Measurements from ENCODE around the gene TIAM2.

TIAM2 gene

DNA sequence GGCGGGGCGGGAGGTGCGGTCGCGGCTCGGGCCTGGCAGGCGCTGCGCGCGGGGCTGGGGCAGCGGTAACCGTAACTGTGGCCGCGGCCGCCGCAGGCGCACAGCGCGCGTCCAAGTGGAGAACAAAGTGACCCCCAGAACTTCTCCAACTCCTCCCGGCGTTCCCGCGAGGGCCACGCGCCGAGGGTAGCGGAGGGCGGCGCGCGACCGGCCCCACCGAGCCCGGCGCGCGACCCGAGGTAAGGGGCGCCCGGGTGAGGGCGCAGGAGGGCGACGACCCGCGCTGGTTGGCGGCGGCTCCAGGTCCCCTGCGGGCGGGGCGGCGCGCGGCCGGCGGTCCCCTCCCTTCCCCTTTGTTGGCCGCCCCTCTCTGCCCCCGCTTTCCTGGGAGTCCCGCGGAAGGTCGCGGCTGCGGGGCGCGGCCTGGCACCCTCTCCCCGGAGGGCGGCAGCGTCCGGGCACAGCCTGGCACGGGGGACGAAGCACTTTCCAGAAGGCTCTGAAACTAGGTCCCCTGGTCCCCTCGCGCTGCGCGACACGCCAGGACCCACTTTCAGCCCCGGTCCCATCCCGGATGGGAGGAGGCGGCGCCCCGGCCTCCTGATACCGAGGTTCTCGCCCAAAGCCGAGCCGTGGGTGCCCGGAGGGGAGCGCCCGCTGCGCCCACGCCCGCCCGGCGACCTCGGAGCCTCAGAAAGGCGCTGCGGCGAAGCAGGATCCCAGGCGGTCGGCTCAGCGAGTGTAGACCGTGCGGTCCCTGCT, at the start of gene TIAM2:
Gene TIAM2, plus strand, starts transcription at position 62 of the 762 bp plus-strand sequence. CDS start 133,909 bp downstream, outside the sequence.
- H3K36me3 ChIP-seq (ENCODE audit: control insufficient read depth in 5 of 5, insufficient read depth in 5 of 5, low read length in 5 of 5) = no peaks in the 10 kb centered on the region
- peaks cover 8 to 27% (median 10%) of the 10 kb centered on the region in 5 donors for H3K27me3 ChIP-seq (ENCODE audit: control insufficient read depth in 5 of 5, insufficient read depth in 4 of 5, low read length in 5 of 5)
- H3K9ac ChIP-seq (ENCODE audit: low read length in 5 of 5) = peak within 1 kb of the TSS in 1 of 5 donors; percentile 39
- no peaks in the 10 kb centered on the region for H3K9me3 ChIP-seq (ENCODE audit: control insufficient read depth in 5 of 5, low read length in 5 of 5)
- peaks cover 0 to 11% (median 9%) of the 10 kb centered on the region in 5 donors for H3K4me1 ChIP-seq (ENCODE audit: control insufficient read depth in 5 of 5, insufficient read depth in 5 of 5, low read length in 5 of 5)
- H3K27ac ChIP-seq (ENCODE audit: low read depth, low read length) = no peak within 1 kb of the TSS
- peak within 1 kb of the TSS; percentile 2 to 80 (median 64) for H3K4me3 ChIP-seq (ENCODE audit: low read depth in 1 of 5, low read length in 5 of 5)

GRCh38 chr6:154950979-154951344, 44.2 kb upstream of the TIAM2 start:
- H3K9ac ChIP-seq (ENCODE audit: low read length in 5 of 5) = no peak overlapping the region
- H3K4me1 ChIP-seq (ENCODE audit: control insufficient read depth in 5 of 5, insufficient read depth in 5 of 5, low read length in 5 of 5) = no peaks in the 10 kb centered on the region
- H3K9me3 ChIP-seq (ENCODE audit: control insufficient read depth in 5 of 5, low read length in 5 of 5) = no peaks in the 10 kb centered on the region
- H3K27me3 ChIP-seq (ENCODE audit: control insufficient read depth in 5 of 5, insufficient read depth in 4 of 5, low read length in 5 of 5) = no peaks in the 10 kb centered on the region
- no peak overlapping the region for H3K4me3 ChIP-seq (ENCODE audit: low read depth in 1 of 5, low read length in 5 of 5)
- peaks cover under 1 to 15% (median 11%) of the 10 kb centered on the region in 5 donors for H3K36me3 ChIP-seq (ENCODE audit: control insufficient read depth in 5 of 5, insufficient read depth in 5 of 5, low read length in 5 of 5)
- no peak overlapping the region for H3K27ac ChIP-seq (ENCODE audit: low read depth, low read length)

- no peaks in the 10 kb centered on the region for H3K9me3 ChIP-seq (ENCODE audit: control insufficient read depth in 5 of 5, low read length in 5 of 5)
- H3K9ac ChIP-seq (ENCODE audit: low read length in 5 of 5) = no peak overlapping the region
- H3K4me3 ChIP-seq (ENCODE audit: low read depth in 1 of 5, low read length in 5 of 5) = no peak overlapping the region
- no peak overlapping the region for H3K27ac ChIP-seq (ENCODE audit: low read depth, low read length)
- peaks cover 0 to 15% (median 11%) of the 10 kb centered on the region in 5 donors for H3K36me3 ChIP-seq (ENCODE audit: control insufficient read depth in 5 of 5, insufficient read depth in 5 of 5, low read length in 5 of 5)
- no peaks in the 10 kb centered on the region for H3K4me1 ChIP-seq (ENCODE audit: control insufficient read depth in 5 of 5, insufficient read depth in 5 of 5, low read length in 5 of 5)
- no peaks in the 10 kb centered on the region for H3K27me3 ChIP-seq (ENCODE audit: control insufficient read depth in 5 of 5, insufficient read depth in 4 of 5, low read length in 5 of 5)
Observed at GRCh38 chr6:154951345-154952200, 43.5 kb upstream of the TIAM2 start.

DNA sequence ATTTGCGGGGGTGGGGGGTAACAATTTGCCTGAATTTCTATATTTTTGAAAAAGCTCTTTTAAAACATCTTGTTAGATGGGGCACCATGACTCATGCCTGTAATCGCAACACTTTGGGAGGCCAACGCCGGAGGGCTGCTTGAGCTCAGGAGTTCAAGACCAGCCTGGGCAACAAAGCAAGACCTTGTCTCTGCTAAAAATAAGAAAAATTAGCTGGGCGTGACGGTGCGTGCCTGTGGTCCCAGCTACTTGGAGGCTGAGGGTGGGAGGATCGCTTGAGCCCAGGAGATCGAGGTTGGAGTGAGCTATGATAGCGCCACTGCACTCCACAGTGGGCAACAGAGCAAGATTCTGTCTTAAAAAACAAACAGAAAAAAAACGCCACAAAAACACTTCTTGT, 41.5 kb upstream of the TIAM2 start:
- Histone ChIP-seq H3K27ac (ENCODE audit: low read depth, low read length) (no peak overlapping the region), H3K9me3 (ENCODE audit: control insufficient read depth in 5 of 5, low read length in 5 of 5) (no peaks in the 10 kb centered on the region), H3K4me3 (ENCODE audit: low read depth in 1 of 5, low read length in 5 of 5) (no peak overlapping the region), H3K27me3 (ENCODE audit: control insufficient read depth in 5 of 5, insufficient read depth in 4 of 5, low read length in 5 of 5) (no peaks in the 10 kb centered on the region), H3K9ac (ENCODE audit: low read length in 5 of 5) (no peak overlapping the region), H3K4me1 (ENCODE audit: control insufficient read depth in 5 of 5, insufficient read depth in 5 of 5, low read length in 5 of 5) (no peaks in the 10 kb centered on the region), H3K36me3 (ENCODE audit: control insufficient read depth in 5 of 5, insufficient read depth in 5 of 5, low read length in 5 of 5) (peaks cover 0 to 15% (median 11%) of the 10 kb centered on the region in 5 donors)

- no peaks in the 10 kb centered on the region for H3K27me3 ChIP-seq (ENCODE audit: control insufficient read depth in 5 of 5, insufficient read depth in 4 of 5, low read length in 5 of 5)
- no peak overlapping the region for H3K4me3 ChIP-seq (ENCODE audit: low read depth in 1 of 5, low read length in 5 of 5)
- H3K27ac ChIP-seq (ENCODE audit: low read depth, low read length) = no peak overlapping the region
- H3K9ac ChIP-seq (ENCODE audit: low read length in 5 of 5) = no peak overlapping the region
- no peaks in the 10 kb centered on the region for H3K9me3 ChIP-seq (ENCODE audit: control insufficient read depth in 5 of 5, low read length in 5 of 5)
- peaks cover 0 to 14% (median 11%) of the 10 kb centered on the region in 5 donors for H3K36me3 ChIP-seq (ENCODE audit: control insufficient read depth in 5 of 5, insufficient read depth in 5 of 5, low read length in 5 of 5)
- H3K4me1 ChIP-seq (ENCODE audit: control insufficient read depth in 5 of 5, insufficient read depth in 5 of 5, low read length in 5 of 5) = no peaks in the 10 kb centered on the region
Observed at GRCh38 chr6:154954347-154954746, 40.8 kb upstream of the TIAM2 start.

DNA sequence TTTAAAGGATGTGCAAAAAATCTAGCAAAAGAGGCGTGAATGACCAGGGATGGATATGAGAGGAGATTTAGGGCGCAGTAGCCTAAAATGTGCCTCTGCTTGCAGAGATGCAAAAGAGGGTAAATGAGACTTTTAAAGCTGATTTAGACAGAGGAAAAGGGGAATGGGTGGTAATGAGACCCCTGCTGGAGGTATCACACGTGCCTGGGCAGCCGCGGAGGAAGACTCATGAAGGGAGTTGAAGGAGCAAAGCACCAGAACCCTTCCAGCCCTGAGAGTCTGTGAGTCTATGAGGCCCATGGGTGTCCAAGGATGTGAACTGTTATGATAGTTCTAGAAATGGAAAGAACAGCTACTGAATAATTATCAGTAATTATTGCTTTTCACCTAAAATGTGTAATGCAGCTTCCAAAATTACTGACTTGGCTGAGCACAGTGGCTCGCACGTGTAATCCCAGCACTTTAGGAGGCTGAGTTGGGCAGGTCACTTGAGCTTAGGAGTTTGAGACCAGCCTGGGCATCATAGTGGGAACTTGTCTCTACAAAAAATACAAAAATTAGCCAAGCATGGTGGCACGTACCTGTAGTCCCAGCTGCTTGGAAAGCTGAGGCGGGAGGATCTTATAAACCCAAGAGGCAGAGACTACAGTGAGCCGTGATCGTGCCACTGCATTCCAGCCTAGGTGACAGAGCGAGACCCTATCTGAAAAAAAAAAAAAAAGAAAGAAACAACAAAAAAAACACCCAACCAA, 38.2 kb upstream of the TIAM2 start:
- Histone ChIP-seq H3K9ac (ENCODE audit: low read length in 5 of 5) (no peak overlapping the region), H3K36me3 (ENCODE audit: control insufficient read depth in 5 of 5, insufficient read depth in 5 of 5, low read length in 5 of 5) (peaks cover 0 to 8% (median 3%) of the 10 kb centered on the region in 5 donors), H3K27ac (ENCODE audit: low read depth, low read length) (no peak overlapping the region)

GRCh38 chr6:154958469-154958868, 36.6 kb upstream of the TIAM2 start:
- Histone ChIP-seq H3K9me3 (ENCODE audit: control insufficient read depth in 5 of 5, low read length in 5 of 5) (no peaks in the 10 kb centered on the region), H3K27ac (ENCODE audit: low read depth, low read length) (no peak overlapping the region), H3K27me3 (ENCODE audit: control insufficient read depth in 5 of 5, insufficient read depth in 4 of 5, low read length in 5 of 5) (no peaks in the 10 kb centered on the region), H3K4me1 (ENCODE audit: control insufficient read depth in 5 of 5, insufficient read depth in 5 of 5, low read length in 5 of 5) (no peaks in the 10 kb centered on the region), H3K36me3 (ENCODE audit: control insufficient read depth in 5 of 5, insufficient read depth in 5 of 5, low read length in 5 of 5) (peaks cover 0 to 10% (median 3%) of the 10 kb centered on the region in 5 donors), H3K9ac (ENCODE audit: low read length in 5 of 5) (no peak overlapping the region), H3K4me3 (ENCODE audit: low read depth in 1 of 5, low read length in 5 of 5) (no peak overlapping the region)

More for the DNA sequence above, 38.2 kb upstream of the TIAM2 start:
- Histone ChIP-seq H3K4me3 (ENCODE audit: low read depth in 1 of 5, low read length in 5 of 5) (no peak overlapping the region), H3K9me3 (ENCODE audit: control insufficient read depth in 5 of 5, low read length in 5 of 5) (no peaks in the 10 kb centered on the region), H3K27me3 (ENCODE audit: control insufficient read depth in 5 of 5, insufficient read depth in 4 of 5, low read length in 5 of 5) (no peaks in the 10 kb centered on the region), H3K4me1 (ENCODE audit: control insufficient read depth in 5 of 5, insufficient read depth in 5 of 5, low read length in 5 of 5) (no peaks in the 10 kb centered on the region)

DNA sequence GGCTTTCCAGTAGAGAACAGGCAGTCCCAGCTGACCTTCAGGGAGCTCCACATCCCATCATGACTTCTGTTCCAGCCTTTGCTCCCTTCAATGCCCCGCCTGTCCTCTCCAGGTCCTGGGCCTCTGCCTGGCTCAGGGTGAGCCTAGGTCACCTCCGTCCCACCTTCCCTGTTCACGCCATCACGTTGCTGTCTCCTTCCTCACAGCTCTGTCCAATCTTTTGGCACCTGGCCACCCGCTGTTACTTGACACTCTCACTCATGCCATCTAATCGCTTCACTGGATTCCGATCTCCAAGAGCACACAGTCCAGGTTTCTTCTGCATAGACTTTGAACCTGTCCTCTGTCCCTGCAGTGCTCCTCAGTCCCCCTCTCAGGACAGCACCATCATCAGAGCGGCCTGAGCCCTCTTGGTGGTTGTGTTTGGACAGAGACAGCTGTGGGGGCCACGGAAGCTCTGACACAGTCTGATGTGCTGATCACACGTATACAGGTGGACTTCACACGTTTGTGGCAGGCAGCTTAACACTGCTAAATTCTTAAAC, 34.7 kb upstream of the TIAM2 start:
- Histone ChIP-seq H3K9ac (ENCODE audit: low read length in 5 of 5) (no peak overlapping the region), H3K27me3 (ENCODE audit: control insufficient read depth in 5 of 5, insufficient read depth in 4 of 5, low read length in 5 of 5) (no peaks in the 10 kb centered on the region), H3K36me3 (ENCODE audit: control insufficient read depth in 5 of 5, insufficient read depth in 5 of 5, low read length in 5 of 5) (peaks cover 0 to 19% (median 4%) of the 10 kb centered on the region in 5 donors), H3K9me3 (ENCODE audit: control insufficient read depth in 5 of 5, low read length in 5 of 5) (no peaks in the 10 kb centered on the region), H3K4me1 (ENCODE audit: control insufficient read depth in 5 of 5, insufficient read depth in 5 of 5, low read length in 5 of 5) (no peaks in the 10 kb centered on the region), H3K4me3 (ENCODE audit: low read depth in 1 of 5, low read length in 5 of 5) (no peak overlapping the region), H3K27ac (ENCODE audit: low read depth, low read length) (no peak overlapping the region)

DNA sequence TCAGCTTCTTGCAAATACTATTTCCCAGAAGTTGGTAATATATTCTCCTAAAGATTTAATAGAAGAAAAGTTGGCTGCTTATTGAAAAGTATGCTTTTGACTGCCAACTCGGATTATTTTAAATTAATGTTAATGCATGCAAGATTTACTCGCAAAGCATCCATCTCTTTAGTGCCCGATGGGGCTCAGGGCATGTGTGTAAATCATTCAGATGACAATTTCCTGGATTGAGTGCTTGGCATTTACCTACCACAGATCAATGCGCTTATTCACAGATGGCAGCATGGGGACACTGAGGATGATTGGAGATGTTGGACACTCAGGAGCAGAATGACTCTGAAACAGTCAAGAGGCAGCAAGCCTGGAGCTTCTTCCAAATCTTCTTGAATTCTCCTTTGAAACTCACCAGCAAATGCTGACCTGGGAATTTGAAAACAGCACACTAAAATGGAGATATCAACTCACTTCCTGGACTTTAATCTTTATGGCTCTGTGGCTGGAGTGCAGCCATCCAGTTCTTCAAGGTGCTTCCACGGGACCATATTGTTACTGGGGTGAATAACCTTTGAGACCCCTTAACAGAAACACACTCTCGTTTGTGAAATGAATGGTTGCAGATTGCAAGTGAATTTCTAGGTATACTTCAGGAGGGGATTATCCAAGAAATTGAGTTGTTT, 34.1 kb upstream of the TIAM2 start:
- Histone ChIP-seq H3K9ac (ENCODE audit: low read length in 5 of 5) (no peak overlapping the region), H3K4me1 (ENCODE audit: control insufficient read depth in 5 of 5, insufficient read depth in 5 of 5, low read length in 5 of 5) (no peaks in the 10 kb centered on the region), H3K36me3 (ENCODE audit: control insufficient read depth in 5 of 5, insufficient read depth in 5 of 5, low read length in 5 of 5) (peaks cover 0 to 19% (median 4%) of the 10 kb centered on the region in 5 donors), H3K9me3 (ENCODE audit: control insufficient read depth in 5 of 5, low read length in 5 of 5) (no peaks in the 10 kb centered on the region), H3K27ac (ENCODE audit: low read depth, low read length) (no peak overlapping the region), H3K4me3 (ENCODE audit: low read depth in 1 of 5, low read length in 5 of 5) (no peak overlapping the region), H3K27me3 (ENCODE audit: control insufficient read depth in 5 of 5, insufficient read depth in 4 of 5, low read length in 5 of 5) (no peaks in the 10 kb centered on the region)

Measured in subcutaneous abdominal adipose tissue (tissue), 5 donors.